DMS53 (cell line): Measurements from ENCODE around the gene EPB41L4B.
A peak's percentile ranks its signal among the peaks of the same experiment; 100 is the strongest.
"Not testable (repeated sequence)": the region's sequence is repeated elsewhere in the genome, so short reads cannot be mapped to it uniquely, and the experiment has no call there.

Source experiments
- DNase-seq: peaks from one replicate; lab custom pipeline; 2025; lab: John Stamatoyannopoulos, UW

Gene EPB41L4B

DNA sequence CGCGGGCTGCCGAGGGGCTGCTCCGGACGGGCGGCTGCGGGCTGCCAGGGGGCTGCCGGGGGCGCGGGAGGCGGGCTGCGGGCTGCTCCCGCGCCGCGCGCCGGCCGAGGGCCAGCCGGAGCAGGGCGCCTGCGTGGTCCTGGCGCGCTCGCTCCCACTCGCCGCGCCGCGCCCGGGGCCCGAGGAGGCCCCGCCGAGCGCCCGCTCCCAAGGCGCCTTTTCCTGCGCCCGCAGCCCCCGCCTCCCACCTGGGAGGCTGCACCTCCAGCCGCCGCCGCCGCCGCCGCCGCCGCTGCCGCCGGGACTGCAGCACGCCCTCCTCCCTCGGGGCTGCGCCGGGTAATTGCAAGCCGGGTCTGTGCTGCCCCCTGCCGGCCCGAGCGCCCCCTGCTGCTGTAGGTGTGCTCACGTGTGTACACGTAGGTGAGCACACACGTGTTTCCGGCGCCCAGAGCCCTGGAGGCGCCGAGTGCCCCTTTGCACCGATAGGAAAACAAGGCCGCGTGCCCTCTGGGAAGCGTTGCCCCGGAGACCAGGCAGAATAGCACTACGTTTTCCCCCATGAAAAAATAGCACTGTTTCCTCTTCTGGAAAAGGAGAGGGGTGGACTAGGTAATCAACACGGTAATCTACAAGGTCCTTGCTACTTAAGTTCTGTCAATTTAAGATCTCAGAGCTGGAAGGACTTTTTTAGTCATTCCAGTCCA lies at the start of gene EPB41L4B:
Gene EPB41L4B, minus strand, starts transcription at position 318 of the 707 bp plus-strand sequence. CDS start 613 bp downstream, outside the sequence.
- peak; percentile 94 for DNase-seq

DNA sequence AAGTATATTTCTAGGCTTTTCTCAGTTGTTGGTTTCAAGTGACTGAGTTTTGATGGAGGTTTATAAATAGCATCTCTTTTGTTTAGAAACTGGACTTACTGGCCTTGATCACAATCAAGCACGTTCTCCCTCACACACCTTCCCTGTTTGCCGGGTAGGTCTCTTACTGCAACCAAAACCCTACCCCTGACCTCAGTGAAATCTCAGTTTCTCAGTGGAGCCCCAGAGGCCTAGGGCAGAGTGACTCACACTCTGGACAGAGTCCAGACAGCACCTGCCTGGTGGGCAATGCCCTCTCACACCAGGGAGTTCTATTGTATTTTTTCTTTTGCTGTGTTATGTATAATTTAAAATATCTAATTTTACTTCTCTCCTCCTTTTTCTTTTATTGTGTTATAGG lies 48.4 kb upstream of the EPB41L4B start:
- DNase-seq: no peak

DNA sequence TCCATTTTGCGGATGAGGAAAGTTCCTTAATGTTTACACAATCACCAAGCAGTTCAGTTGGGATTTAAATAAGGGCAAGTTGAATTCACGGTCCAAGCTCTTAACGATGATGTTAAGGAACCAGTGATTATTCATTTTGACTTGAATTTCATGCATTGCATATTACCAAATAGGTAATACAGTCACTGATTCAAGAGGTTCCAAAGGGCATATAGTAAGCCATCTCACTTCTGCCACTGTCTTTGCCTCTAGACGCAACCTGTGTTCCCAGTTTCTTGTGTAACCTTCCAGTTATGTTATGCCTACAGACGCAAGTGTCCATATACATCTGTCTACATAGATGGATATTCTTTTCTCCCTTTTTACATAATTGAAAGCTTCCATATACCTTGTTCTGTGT lies 39.9 kb upstream of the EPB41L4B start:
- no peak for DNase-seq

DNA sequence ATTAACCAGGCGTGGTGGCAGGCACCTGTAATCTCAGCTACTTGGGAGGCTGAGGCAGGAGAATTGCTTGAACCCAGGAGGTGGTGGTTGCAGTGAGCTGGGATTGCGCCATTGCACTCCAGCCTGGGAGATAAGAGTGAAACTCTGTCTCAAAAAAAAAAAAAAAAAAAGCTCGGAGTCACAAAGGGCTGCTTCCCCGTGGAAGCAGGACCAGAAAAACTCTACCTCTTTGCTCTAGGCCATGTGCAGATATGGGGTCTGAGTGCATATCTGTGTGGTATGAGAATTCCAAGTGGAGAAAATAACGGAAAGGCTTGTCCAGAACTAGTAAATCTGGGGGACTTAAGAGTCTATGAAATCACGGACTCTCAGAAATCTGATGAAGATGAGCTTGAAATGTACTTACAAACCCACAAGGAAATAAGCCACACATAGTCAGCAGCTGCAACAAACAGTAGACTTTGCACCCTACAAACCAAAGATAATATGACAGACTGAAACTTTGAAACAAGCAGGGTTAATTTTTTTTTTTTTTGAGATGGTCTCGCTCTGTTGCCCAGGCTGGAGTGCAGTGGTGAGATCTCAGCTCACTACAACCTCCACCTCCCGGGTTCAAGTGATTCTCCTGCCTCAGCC lies 38.2 kb upstream of the EPB41L4B start:
- not testable (repeated sequence) for DNase-seq

DNA sequence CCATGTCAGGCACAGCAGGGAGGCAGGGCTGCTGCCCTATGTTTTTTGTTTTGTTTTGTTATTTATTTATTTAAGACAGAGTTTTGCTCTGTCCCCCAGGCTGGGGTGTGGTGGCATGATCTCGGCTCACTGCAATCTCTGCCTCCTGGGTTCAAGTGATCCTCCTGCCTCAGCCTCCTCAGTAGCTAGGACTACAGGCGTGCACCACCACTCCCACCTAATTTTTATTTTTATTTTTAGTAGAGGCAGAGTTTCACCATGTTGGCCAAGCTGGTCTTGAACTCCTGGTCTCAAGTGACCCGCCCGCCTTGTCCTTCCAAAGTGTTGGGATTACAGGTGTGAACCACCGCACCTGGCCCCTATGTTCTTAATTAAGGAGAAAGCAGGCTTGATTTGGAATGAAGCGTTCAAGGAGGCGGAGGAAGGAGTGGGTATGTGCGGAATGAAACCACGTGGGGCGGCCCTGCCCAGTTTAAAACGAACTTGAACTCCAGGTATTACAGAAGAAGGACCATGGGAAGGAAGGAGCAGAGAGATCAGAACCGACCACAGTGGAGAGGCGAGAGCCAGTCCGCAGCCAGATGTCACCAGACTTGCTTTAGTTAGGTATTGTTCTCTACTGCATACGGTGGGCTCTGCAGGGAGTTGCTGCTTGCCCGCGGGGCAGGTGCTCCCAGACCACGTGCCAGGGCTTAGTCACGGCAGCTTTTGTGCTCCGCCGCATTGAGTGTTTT lies 34.9 kb upstream of the EPB41L4B start:
- peak; percentile 66 for DNase-seq

DNA sequence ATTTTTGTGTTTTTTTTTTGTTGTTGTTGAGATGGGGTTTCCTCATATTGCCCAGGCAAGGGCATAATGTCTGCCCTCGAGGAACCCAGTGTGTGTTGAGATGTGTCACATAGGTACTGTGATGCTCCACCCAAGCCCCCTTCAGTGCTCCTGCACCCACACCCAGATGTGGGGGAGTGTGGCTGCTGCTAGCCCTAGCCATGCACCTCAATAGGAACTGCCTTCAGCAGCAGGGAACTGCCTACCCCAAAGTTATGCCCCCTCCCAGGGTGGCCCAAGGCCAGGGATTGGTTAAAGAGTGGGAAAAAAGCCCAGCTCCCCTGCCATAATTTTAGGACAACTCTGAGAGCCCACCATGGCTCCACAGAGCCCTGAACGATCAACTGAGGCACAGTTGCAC lies 33.3 kb upstream of the EPB41L4B start:
- DNase-seq: no peak

DNA sequence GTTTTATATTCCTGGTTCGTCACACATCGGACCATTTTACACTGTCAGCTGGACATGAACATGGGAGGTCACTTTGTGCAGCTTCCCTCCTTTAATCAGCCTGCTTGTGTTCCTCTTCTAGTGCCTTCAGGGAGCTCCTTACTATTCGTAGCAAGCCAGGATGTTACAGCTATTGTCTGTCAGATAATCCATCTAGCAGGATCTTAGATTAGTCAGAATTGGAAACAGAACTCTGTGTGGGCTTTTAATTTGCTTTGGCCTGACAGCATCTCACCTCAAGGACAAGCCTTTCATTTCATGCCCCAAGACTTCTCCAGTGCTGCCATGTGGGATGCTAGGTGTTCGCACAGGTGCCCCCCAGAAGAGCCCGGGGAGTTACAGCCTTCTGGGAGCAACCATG lies 30.2 kb upstream of the EPB41L4B start:
- no peak for DNase-seq

DNA sequence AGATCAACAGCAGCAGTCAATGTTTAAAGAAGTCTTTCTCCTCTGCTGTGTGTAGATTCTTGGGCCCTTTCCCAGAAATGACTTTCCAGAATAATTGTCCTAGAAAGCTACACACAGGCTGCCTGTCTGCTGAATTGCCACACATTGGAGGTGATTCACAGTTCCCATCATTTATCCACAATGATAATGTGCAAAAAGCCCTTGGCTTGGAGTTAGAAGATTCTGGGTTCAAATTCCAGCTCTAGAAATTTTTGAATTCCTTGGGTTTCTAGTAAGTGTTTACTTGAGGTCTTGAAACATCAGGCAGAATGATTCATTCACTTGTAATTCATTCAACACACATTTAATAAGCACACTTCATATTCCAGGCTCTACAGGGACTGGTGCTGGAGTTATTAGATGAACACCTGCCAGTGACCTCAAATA lies 28.6 kb upstream of the EPB41L4B start:
- DNase-seq: peak; percentile 49

DNA sequence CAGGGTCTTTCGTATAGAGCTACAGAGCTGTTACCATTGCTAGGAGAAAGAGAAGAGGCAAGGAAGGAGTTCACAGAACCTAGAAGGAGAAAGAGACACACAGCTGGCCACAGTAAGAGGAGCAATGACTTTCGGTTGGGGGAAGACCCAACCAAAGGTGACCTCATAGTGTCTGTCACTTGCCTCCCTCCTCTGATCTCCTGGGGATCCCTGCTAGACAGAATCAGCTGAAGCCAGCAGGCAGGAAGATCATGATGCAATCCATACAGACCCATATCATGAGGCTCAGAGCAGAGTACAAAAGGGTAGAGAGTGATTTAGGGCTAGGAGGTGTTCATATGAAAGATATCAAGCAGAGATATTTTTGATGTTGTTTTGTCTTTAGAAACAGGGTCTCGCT lies 26.0 kb upstream of the EPB41L4B start:
- DNase-seq: no peak

DNA sequence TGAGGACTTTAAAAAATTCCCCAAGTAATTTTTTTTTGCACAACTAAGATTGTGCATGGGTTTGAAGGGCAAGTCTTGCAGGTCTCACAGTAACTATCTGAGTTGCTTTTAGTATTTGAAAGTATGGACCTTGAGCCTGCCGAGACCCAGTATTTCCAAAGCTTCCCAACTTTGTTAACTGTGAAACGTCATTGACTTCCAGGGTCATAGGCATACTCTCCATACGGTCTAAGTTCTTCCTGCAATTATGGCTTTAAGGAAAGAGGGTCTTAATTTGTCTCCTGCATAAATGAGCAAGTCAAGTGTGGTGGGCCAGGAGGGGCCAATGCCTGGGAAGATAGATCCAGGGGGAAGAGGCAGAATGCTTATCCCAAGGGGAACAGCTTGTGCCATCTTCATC lies 24.0 kb upstream of the EPB41L4B start:
- DNase-seq: no peak

DNA sequence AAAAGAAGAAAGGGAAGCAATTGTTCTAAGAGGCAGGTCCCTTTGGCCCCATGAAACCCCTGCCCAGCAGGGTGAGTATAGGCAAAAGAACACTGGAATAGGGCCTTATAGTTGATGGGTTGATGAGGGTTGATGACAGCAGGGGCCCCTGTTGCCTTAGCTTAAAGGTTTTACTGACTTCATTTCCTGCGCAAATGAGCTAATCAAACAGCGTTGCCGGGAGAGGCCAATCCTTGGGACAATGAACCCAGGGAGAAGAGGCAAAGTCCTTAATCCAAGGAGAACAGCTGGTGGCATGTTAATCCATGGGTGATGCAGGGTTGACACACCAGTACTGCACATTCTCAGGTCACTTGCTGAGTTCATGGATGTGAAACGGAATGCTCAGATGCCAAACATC lies 22.0 kb upstream of the EPB41L4B start:
- DNase-seq: peak; percentile 7

DNA sequence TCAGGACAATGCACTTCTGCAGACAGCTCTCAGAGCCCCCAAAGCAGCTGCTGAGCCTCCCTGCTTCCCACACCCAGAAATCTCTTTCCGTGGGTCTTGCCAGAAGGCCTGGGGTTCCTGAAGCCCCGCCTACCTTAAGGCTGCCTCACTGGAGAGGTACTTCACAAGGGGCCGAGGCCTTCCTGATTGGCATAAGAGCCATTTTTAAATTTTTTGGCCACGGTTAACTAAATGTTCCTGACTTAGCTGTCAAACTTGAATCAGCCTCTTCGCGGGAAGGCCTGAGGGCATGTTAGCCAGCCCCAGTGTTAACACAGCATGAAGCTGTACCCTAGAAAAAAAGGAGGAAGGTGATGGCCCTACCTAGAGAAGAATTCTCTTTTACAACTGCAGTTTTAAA lies 20.7 kb upstream of the EPB41L4B start:
- no peak for DNase-seq

DNA sequence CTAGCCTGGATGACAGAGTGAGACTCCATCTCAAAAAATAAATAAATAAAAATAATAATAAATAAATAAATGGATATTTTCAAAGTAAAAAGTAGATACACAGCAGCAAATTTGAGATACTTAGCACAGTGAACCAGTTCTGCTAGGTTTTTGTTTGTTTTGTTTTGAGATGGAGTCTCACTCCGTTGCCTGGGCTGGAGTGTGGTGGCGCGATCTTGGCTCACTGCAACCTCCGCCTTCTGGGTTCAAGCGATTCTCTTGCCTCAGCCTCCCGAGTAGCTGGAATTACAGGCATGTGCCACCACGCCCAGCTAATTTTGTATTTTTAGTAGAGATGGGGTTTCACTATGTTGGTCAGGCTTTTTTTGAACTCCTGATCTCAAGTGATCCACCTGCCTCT lies 20.1 kb upstream of the EPB41L4B start:
- DNase-seq: peak; percentile 12

DNA sequence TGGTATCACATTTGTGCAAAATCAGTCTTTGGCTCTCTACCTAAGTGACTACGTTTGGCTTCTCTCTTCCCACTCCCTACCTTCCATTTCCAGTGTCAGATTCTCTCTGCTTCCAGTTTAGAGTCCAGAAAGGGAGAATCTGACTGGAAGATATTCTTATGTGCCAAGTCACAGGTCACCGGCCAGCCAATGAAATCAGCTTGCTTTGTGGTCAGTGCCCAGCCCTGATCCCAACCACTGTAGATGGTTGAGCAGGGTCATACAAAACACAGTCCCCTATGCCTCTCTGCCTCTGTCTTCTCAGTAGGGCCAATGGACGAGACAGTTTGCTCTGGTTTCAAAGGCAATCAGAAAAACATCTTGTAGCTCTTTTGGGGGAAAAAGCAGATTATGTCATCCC lies 15.6 kb upstream of the EPB41L4B start:
- DNase-seq: no peak

DNA sequence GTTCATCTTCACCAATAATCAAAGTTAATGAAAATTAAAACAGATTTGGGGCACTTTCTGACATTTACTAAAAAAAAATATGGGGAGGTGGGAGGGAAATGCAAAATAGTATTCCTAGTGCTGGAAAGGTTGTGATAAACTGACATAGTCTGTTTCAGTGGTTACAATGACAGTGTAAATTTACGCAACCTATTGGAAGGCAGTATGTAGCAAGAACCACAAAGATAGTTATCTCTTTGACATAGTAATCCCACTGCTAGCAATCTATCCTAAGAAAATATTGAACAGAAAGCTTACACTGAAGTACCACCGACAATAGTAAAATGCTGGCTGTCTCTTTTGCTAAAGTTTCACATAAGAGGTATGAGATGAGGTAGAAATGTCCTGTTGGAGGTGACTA lies 15.1 kb upstream of the EPB41L4B start:
- no peak for DNase-seq

DNA sequence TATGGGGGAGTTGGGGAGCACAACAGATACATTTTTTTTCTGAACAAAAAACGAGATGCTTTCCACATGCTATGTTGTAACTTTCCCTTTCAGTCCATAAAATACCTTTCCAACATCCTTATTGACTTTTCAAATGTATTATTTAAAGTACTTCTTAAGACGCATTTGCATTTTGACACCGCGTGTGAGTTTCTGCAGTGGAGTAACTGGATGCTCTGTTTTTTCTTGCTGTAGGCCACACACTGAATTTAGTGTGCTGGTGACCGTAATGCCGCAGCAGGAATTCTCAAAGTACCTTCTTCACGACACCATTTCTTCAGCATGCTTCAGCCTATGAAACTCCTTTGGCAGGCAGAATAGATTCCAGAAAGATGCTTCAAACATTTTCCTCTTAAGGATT lies 14.3 kb upstream of the EPB41L4B start:
- no peak for DNase-seq

DNA sequence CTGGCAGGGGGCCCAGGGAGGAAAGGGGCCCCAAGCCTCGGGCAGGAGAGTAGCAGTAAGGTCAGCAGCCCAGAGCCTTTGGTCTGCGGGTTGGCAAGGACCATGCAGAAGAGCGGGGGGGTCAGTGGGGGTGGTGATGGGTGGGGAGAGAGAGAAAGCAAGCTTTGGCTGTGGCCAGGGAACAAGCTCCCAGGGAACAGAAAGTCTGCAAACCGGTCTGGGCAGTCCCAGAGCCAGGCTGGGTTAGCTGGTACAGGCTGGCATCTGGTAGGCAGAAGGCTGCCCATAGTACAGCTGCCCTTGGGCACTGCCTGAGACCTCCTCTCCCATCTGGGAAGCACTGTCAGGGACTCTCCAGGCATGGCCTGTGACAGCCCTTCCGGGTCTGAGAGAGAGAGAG lies 10.5 kb upstream of the EPB41L4B start:
- peak; percentile 91 for DNase-seq

DNA sequence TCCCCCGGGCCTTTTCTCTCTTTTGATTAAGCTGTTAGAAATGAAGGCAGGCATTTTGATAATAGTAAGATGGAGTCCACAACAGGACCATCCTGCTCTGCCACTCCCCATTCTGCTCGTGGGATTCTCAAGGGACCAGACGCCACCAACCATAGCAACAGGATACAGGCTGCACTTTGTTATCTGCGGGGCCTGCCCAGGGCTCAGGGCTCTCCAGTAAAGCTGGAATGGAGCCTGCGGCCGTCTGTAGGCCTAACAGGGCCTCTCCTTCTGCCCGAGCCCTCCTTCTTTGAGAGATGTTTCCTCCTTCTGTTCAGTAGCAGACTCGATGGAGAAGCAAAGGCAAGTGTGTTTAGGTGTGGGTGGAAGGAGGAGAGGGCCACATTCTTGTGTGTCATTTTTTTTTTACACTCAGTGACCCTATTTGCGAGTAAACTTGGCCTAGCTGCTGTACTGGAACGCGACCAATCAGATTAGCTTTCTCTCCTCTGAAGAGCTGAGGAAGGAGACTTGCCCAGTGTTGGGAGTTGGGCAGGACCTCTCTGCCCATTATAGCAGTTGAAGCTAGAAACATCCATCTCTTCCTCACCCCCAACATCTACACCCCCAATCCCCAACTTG lies 8.9 kb upstream of the EPB41L4B start:
- DNase-seq: peak; percentile 44

DNA sequence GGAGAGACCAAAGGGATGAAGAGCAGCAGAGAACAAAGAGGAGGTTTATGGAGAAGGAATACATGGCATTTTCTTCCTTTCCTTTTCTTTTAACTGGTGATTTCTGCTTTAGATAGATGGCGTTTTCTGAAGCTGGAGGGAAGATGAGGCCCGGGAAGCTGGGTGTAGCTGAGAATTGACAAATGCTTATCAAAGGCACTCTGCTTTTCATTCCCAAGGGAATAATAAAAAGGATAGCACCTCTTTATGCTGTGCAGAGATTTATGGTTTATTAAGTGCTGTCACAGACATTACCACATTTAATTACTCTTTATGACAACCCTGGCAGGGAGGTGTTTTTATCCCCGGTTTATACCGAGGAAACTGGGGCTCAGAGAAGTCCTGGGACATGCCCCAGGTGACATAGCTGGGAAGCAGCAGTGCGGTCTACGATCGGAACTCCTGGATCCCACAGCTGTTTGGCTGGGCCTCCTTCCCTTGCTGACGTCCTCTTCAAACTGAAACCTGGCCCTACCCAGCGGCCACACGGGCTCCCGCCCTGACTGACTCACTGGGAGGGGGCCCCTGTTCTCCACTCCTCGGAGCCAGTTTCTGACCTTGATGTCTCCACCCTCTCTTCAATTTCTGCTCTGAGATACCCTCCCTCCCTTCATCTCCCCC lies 8.2 kb upstream of the EPB41L4B start:
- peak; percentile 62 for DNase-seq

DNA sequence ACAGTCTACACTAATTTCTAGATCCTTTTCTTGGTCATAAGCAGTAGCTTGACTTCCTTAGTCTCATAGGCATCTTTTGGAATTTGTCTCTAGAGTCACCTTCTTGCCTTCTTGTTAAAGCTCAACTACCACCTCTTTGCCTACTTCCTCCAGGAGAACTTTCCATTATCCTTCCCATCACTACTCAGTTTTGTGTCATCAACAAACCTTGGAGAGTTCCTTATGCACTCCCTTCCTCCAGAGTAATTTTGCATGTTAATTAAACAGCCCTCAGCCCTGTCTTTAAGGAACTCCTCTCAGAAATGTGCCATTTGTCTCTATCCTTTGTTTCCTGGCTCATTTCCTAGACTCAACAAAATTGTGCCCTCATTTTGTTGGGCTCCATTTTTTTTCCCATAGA lies 4.2 kb upstream of the EPB41L4B start:
- DNase-seq: no peak

DNA sequence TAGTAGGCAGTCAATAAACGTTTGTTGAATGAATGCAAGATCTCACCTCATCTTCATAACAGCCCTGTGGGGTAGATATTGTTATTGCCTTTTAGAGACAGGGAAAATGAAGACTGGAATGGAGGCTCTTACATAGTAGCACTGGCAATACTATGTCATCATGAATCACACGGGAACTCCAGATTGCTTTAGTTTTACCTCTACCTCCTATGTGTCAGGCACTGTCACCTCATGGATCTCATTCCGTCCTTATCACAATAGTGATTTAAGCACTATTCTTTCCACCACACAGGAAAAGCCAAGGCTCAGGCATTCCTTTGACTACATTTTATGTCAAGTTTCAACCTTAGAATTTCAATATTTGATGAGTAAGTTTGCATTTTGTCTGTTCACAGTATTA lies 2.9 kb upstream of the EPB41L4B start:
- no peak for DNase-seq

DNA sequence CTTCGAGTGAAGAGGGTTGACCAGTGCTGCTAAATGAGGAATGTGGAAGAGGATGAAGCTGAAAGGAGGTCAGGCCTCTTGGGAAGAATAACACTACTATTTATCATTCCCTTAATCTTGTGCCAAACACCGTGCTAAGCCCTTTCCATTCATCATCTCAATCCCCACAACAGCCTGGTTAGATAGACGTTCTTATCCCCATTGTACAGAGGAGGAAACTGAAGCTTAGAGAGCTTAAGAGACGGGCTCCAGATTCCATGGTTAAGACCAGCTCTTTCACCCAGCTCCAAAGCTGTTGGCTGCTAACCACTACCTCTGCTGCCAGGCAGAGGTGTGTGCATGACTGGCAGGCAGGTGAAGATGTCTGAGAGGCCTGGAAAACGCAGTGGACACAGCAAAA lies 868 bp upstream of the EPB41L4B start:
- DNase-seq: no peak
